ENCODE data around the gene CAMSAP2.

CAMSAP2 gene

DNA sequence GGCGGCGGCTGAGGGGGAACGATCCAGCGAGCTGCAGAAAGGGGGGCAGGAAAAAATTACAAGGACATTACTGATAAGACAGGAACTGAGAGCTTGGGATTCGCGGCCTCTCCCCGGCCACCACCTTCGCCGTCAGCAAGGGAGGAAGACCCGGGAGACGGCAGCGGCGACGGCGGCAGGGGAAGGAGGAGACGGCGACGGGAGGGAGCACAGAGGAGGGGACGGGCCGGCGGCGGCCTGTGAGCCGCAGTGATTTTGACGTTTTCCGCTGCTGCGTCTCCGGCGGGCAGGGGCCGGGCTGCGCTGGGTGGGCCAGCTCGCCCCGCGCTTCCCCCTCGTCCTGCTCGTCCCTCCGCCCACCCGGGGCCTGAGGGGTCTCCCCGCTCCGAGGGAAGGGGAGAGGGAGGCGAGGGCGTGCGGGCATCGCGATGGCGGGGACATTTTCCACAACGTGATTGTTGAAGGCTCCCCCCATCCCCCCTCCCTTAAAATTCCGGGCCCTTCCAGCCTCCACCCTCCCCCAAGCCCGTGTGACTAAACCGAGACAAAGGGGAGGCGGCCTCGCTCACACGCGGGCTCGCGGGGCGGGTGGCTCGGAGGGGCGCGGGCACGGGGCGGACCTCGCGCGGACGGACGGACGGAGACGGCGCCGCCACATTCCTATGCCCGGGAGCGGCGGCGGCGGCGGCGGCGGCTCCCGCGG is 407 bp downstream of the CAMSAP2 start (continued):
- TF ChIP-seq, protein P1, sequence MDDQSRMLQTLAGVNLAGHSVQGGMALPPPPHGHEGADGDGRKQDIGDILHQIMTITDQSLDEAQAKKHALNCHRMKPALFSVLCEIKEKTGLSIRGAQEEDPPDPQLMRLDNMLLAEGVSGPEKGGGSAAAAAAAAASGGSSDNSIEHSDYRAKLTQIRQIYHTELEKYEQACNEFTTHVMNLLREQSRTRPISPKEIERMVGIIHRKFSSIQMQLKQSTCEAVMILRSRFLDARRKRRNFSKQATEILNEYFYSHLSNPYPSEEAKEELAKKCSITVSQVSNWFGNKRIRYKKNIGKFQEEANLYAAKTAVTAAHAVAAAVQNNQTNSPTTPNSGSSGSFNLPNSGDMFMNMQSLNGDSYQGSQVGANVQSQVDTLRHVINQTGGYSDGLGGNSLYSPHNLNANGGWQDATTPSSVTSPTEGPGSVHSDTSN (CRISPR knock-in tag; IDR thresholded peaks at IDR 0.05) = no peak
- TF ChIP-seq ZNF670 (tag by site-specific recombination; IDR thresholded peaks at IDR 0.05; ENCODE audit: low read depth) (no peak), ZNF501 (tag by site-specific recombination; IDR thresholded peaks at IDR 0.05) (peak; percentile 88), ZFP3 (tag by site-specific recombination; IDR thresholded peaks at IDR 0.05; ENCODE audit: low read depth) (no peak), ZNF202 (tag by site-specific recombination; IDR thresholded peaks at IDR 0.05; ENCODE audit: borderline replicate concordance) (no peak), BCL11B (tag by site-specific recombination; IDR thresholded peaks at IDR 0.05; ENCODE audit: low read depth) (no peak), ZNF654 (tag by site-specific recombination; IDR thresholded peaks at IDR 0.05; ENCODE audit: low read depth) (no peak), ZBTB21 (tag by site-specific recombination; IDR thresholded peaks at IDR 0.05) (no peak; the same call in 1 of the 2 replicates), ZNF335 (tag by site-specific recombination; conservative IDR thresholded peaks at IDR 0.05) (peak; percentile 87), ZNF629 (tag by site-specific recombination; IDR thresholded peaks at IDR 0.05) (peak; percentile 44; the same call in 1 of the 2 replicates), KLF8 (tag by site-specific recombination; IDR thresholded peaks at IDR 0.05) (peak; percentile 64; the same call in 1 of the 2 replicates), TRIM28 (IDR thresholded peaks at IDR 0.05; ENCODE audit: borderline replicate concordance, low read length) (no peak), HOXD13 (CRISPR knock-in tag; IDR thresholded peaks at IDR 0.05; ENCODE audit: borderline replicate concordance) (no peak), ZNF37A (tag by site-specific recombination; IDR thresholded peaks at IDR 0.05) (no peak), ZNF354C (tag by site-specific recombination; IDR thresholded peaks at IDR 0.05; ENCODE audit: borderline replicate concordance, low read depth) (no peak), ZIC2 (tag by site-specific recombination; IDR thresholded peaks at IDR 0.05) (no peak), ZBTB20 (tag by site-specific recombination; IDR thresholded peaks at IDR 0.05) (peak; percentile 73; the same call in 1 of the 2 replicates), ZNF394 (tag by site-specific recombination; IDR thresholded peaks at IDR 0.05; ENCODE audit: borderline replicate concordance) (peak; percentile 31; the same call in 1 of the 2 replicates), ZSCAN23 (tag by site-specific recombination; IDR thresholded peaks at IDR 0.05) (no peak), KLF16 (tag by site-specific recombination; IDR thresholded peaks at IDR 0.05) (peak; percentile 91), ZNF558 (tag by site-specific recombination; IDR thresholded peaks at IDR 0.05) (no peak), KLF1 (tag by site-specific recombination; IDR thresholded peaks at IDR 0.05) (no peak; the same call in 1 of the 2 replicates), ZBTB17 (tag by site-specific recombination; IDR thresholded peaks at IDR 0.05) (no peak; the same call in 1 of the 2 replicates)
- TF ChIP-seq, protein P2, sequence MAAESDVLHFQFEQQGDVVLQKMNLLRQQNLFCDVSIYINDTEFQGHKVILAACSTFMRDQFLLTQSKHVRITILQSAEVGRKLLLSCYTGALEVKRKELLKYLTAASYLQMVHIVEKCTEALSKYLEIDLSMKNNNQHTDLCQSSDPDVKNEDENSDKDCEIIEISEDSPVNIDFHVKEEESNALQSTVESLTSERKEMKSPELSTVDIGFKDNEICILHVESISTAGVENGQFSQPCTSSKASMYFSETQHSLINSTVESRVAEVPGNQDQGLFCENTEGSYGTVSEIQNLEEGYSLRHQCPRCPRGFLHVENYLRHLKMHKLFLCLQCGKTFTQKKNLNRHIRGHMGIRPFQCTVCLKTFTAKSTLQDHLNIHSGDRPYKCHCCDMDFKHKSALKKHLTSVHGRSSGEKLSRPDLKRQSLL (tag by site-specific recombination; IDR thresholded peaks at IDR 0.05) = no peak
- TF ChIP-seq, protein P3, sequence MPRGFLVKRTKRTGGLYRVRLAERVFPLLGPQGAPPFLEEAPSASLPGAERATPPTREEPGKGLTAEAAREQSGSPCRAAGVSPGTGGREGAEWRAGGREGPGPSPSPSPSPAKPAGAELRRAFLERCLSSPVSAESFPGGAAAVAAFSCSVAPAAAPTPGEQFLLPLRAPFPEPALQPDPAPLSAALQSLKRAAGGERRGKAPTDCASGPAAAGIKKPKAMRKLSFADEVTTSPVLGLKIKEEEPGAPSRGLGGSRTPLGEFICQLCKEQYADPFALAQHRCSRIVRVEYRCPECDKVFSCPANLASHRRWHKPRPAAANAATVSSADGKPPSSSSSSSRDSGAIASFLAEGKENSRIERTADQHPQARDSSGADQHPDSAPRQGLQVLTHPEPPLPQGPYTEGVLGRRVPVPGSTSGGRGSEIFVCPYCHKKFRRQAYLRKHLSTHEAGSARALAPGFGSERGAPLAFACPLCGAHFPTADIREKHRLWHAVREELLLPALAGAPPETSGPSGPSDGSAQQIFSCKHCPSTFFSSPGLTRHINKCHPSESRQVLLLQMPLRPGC (tag by site-specific recombination; IDR thresholded peaks at IDR 0.05) = peak; percentile 55; the same call in 1 of the 2 replicates
- TF ChIP-seq, protein P4, sequence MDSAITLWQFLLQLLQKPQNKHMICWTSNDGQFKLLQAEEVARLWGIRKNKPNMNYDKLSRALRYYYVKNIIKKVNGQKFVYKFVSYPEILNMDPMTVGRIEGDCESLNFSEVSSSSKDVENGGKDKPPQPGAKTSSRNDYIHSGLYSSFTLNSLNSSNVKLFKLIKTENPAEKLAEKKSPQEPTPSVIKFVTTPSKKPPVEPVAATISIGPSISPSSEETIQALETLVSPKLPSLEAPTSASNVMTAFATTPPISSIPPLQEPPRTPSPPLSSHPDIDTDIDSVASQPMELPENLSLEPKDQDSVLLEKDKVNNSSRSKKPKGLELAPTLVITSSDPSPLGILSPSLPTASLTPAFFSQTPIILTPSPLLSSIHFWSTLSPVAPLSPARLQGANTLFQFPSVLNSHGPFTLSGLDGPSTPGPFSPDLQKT (IDR thresholded peaks at IDR 0.05; ENCODE audit: borderline replicate concordance, low read depth, low read length) = no peak
- TF ChIP-seq, protein P5, sequence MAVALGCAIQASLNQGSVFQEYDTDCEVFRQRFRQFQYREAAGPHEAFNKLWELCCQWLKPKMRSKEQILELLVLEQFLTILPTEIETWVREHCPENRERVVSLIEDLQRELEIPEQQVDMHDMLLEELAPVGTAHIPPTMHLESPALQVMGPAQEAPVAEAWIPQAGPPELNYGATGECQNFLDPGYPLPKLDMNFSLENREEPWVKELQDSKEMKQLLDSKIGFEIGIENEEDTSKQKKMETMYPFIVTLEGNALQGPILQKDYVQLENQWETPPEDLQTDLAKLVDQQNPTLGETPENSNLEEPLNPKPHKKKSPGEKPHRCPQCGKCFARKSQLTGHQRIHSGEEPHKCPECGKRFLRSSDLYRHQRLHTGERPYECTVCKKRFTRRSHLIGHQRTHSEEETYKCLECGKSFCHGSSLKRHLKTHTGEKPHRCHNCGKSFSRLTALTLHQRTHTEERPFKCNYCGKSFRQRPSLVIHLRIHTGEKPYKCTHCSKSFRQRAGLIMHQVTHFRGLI (tag by site-specific recombination; IDR thresholded peaks at IDR 0.05) = no peak
- TF ChIP-seq, protein P6, sequence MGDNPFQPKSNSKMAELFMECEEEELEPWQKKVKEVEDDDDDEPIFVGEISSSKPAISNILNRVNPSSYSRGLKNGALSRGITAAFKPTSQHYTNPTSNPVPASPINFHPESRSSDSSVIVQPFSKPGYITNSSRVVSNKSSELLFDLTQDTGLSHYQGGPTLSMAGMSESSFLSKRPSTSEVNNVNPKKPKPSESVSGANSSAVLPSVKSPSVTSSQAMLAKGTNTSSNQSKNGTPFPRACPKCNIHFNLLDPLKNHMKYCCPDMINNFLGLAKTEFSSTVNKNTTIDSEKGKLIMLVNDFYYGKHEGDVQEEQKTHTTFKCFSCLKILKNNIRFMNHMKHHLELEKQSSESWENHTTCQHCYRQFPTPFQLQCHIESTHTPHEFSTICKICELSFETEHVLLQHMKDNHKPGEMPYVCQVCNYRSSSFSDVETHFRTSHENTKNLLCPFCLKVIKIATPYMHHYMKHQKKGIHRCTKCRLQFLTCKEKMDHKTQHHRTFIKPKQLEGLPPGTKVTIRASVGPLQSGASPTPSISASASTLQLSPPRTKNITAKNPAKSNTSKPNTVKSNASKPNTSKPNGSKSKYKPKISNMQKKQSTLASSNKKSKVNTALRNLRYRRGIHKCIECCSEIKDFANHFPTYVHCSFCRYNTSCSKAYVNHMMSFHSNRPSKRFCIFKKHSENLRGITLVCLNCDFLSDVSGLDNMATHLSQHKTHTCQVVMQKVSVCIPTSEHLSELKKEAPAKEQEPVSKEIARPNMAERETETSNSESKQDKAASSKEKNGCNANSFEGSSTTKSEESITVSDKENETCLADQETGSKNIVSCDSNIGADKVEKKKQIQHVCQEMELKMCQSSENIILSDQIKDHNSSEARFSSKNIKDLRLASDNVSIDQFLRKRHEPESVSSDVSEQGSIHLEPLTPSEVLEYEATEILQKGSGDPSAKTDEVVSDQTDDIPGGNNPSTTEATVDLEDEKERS (tag by site-specific recombination; IDR thresholded peaks at IDR 0.05) = no peak
